ENCODE measurements around the gene CCDC148.
"Not testable (repeated sequence)": the region's sequence is repeated elsewhere in the genome, so short reads cannot be mapped to it uniquely, and the experiment has no call there.

CCDC148 gene

GRCh38 chr2:158381978-158382377 lies 74.6 kb downstream of the CCDC148 start:
- intact Hi-C loops (cut with DNase I), result no loop called here
- DNase-seq, result no peak

- intact Hi-C loops (cut with DNase I), result no loop called here
- no peak for DNase-seq
Measured at GRCh38 chr2:158381205-158381604, 75.3 kb downstream of the CCDC148 start.

GRCh38 chr2:158380746-158381145 lies 75.8 kb downstream of the CCDC148 start:
- intact Hi-C loops (cut with DNase I), result no loop called here

GRCh38 chr2:158378926-158379325 lies 77.6 kb downstream of the CCDC148 start:
- intact Hi-C loops (cut with DNase I), result no loop called here
- no peak for DNase-seq

More at GRCh38 chr2:158380746-158381145, 75.8 kb downstream of the CCDC148 start:
- no peak for DNase-seq

GRCh38 chr2:158366342-158366741 lies 90.2 kb downstream of the CCDC148 start:
- intact Hi-C loops (cut with DNase I), result no loop called here
- DNase-seq, result no peak

- DNase-seq, result no peak
- intact Hi-C loops (cut with DNase I), result no loop called here
Measured at GRCh38 chr2:158359846-158360245, 96.7 kb downstream of the CCDC148 start.

- intact Hi-C loops (cut with DNase I), result no loop called here
- DNase-seq, result no peak
Measured at GRCh38 chr2:158357699-158358098, 98.9 kb downstream of the CCDC148 start.

GRCh38 chr2:158357122-158357521 lies 99.4 kb downstream of the CCDC148 start:
- intact Hi-C loops (cut with DNase I), result no loop called here
- DNase-seq, result no peak

- intact Hi-C loops (cut with DNase I); DNase-seq: not testable (repeated sequence)
Measured at GRCh38 chr2:158351466-158351816, 105.1 kb downstream of the CCDC148 start.

- peak in 1 of 10 donors; percentile 59 for DNase-seq
- intact Hi-C loops (cut with DNase I), result not testable (repeated sequence)
Measured at GRCh38 chr2:158350751-158351465, 105.6 kb downstream of the CCDC148 start.

- intact Hi-C loops (cut with DNase I), result no loop called here
- DNase-seq, result no peak
Measured at GRCh38 chr2:158346032-158346431, 110.5 kb downstream of the CCDC148 start.

- DNase-seq, result no peak
- intact Hi-C loops (cut with DNase I), result no loop called here
Measured at GRCh38 chr2:158339513-158339912, 117.0 kb downstream of the CCDC148 start.

- no peak for DNase-seq
- intact Hi-C loops (cut with DNase I), result no loop called here
Measured at GRCh38 chr2:158337018-158337417, 119.5 kb downstream of the CCDC148 start.

- DNase-seq; intact Hi-C loops (cut with DNase I): not testable (repeated sequence)
Measured at GRCh38 chr2:158331799-158332198, 124.8 kb downstream of the CCDC148 start.

GRCh38 chr2:158325782-158326340 lies 130.7 kb downstream of the CCDC148 start:
- intact Hi-C loops (cut with DNase I), result no loop called here

GRCh38 chr2:158325031-158325781 lies 131.3 kb downstream of the CCDC148 start:
- no peak for DNase-seq
- intact Hi-C loops (cut with DNase I), result no loop called here

More at GRCh38 chr2:158325782-158326340, 130.7 kb downstream of the CCDC148 start:
- no peak for DNase-seq

- intact Hi-C loops (cut with DNase I), result no loop called here
- no peak for DNase-seq
Measured at GRCh38 chr2:158323381-158323780, 133.2 kb downstream of the CCDC148 start.

- intact Hi-C loops (cut with DNase I), result no loop called here
- no peak for DNase-seq
Measured at GRCh38 chr2:158321264-158321663, 135.3 kb downstream of the CCDC148 start.

GRCh38 chr2:158319269-158319668 lies 137.3 kb downstream of the CCDC148 start:
- intact Hi-C loops (cut with DNase I), result no loop called here
- DNase-seq, result no peak

GRCh38 chr2:158317642-158318041 lies 138.9 kb downstream of the CCDC148 start:
- DNase-seq, result no peak
- intact Hi-C loops (cut with DNase I), result no loop called here

GRCh38 chr2:158315803-158316414 lies 140.6 kb downstream of the CCDC148 start:
- intact Hi-C loops (cut with DNase I), result no loop called here
- DNase-seq, result no peak

Data from posterior cingulate gyrus (tissue), 11 donors.